ENCODE measurements around the gene CDYL. TPM values are rescaled to one million over a fixed set of nuclear protein-coding genes. Genes with fewer than 3 reads are reported as not detected.

CDYL gene
- total RNA-seq, 1 donor from 2014 or later = 104 TPM

- H3K27ac Mint-ChIP-seq = no peak overlapping the region
- TF ChIP-seq CTCF (IDR thresholded peaks at IDR 0.05; ENCODE audit: unreplicated experiment) = no peak
- peaks cover 34% of the 10 kb centered on the region for H3K9me3 Mint-ChIP-seq
- H3K36me3 Mint-ChIP-seq = peaks cover 11% of the 10 kb centered on the region
- no peaks in the 10 kb centered on the region for H3K4me1 Mint-ChIP-seq
- H3K4me3 Mint-ChIP-seq = no peak overlapping the region
- DNase-seq (ENCODE audit: low spot score in 2 of 2, unreplicated experiment in 2 of 2) = no peak
- H3K27me3 Mint-ChIP-seq (ENCODE audit: low read depth) = no peaks in the 10 kb centered on the region
These were observed 15.4 kb upstream of the CDYL start for GRCh38 chr6:4760773-4761172.

GRCh38 chr6:4762294-4762693 lies 13.9 kb upstream of the CDYL start:
- no peak for DNase-seq (ENCODE audit: low spot score in 2 of 2, unreplicated experiment in 2 of 2)
- peaks cover 11% of the 10 kb centered on the region for H3K36me3 Mint-ChIP-seq
- H3K4me3 Mint-ChIP-seq = no peak overlapping the region
- H3K9me3 Mint-ChIP-seq = peaks cover 29% of the 10 kb centered on the region
- no peaks in the 10 kb centered on the region for H3K27me3 Mint-ChIP-seq (ENCODE audit: low read depth)
- H3K4me1 Mint-ChIP-seq = no peaks in the 10 kb centered on the region
- no peak for TF ChIP-seq CTCF (IDR thresholded peaks at IDR 0.05; ENCODE audit: unreplicated experiment)
- H3K27ac Mint-ChIP-seq = no peak overlapping the region

GRCh38 chr6:4763921-4764320 lies 12.3 kb upstream of the CDYL start:
- peaks cover 29% of the 10 kb centered on the region for H3K9me3 Mint-ChIP-seq
- no peaks in the 10 kb centered on the region for H3K27me3 Mint-ChIP-seq (ENCODE audit: low read depth)
- H3K4me1 Mint-ChIP-seq = no peaks in the 10 kb centered on the region
- no peak for TF ChIP-seq CTCF (IDR thresholded peaks at IDR 0.05; ENCODE audit: unreplicated experiment)
- no peak overlapping the region for H3K4me3 Mint-ChIP-seq
- H3K36me3 Mint-ChIP-seq = peaks cover 11% of the 10 kb centered on the region
- DNase-seq (ENCODE audit: low spot score in 2 of 2, unreplicated experiment in 2 of 2) = no peak
- no peak overlapping the region for H3K27ac Mint-ChIP-seq

- H3K4me1 Mint-ChIP-seq = no peaks in the 10 kb centered on the region
- no peak overlapping the region for H3K27ac Mint-ChIP-seq
- peaks cover 10% of the 10 kb centered on the region for H3K27me3 Mint-ChIP-seq (ENCODE audit: low read depth)
- H3K9me3 Mint-ChIP-seq = peaks cover 4% of the 10 kb centered on the region
- DNase-seq (ENCODE audit: low spot score in 2 of 2, unreplicated experiment in 2 of 2) = no peak
- no peak overlapping the region for H3K4me3 Mint-ChIP-seq
- TF ChIP-seq CTCF (IDR thresholded peaks at IDR 0.05; ENCODE audit: unreplicated experiment) = no peak
- H3K36me3 Mint-ChIP-seq = peaks cover 2% of the 10 kb centered on the region
These were observed 7.4 kb upstream of the CDYL start for GRCh38 chr6:4768815-4769214.

GRCh38 chr6:4772750-4773149 lies 3.5 kb upstream of the CDYL start:
- Mint-ChIP-seq H3K4me3 (no peak overlapping the region), H3K27me3 (ENCODE audit: low read depth) (peaks cover 19% of the 10 kb centered on the region), H3K36me3 (peaks cover under 1% of the 10 kb centered on the region)

More at GRCh38 chr6:4772750-4773149, 3.5 kb upstream of the CDYL start:
- H3K9me3 Mint-ChIP-seq = peaks cover under 1% of the 10 kb centered on the region
- TF ChIP-seq CTCF (IDR thresholded peaks at IDR 0.05; ENCODE audit: unreplicated experiment) = no peak
- H3K27ac Mint-ChIP-seq = no peak overlapping the region
- DNase-seq (ENCODE audit: low spot score in 2 of 2, unreplicated experiment in 2 of 2) = no peak
- H3K4me1 Mint-ChIP-seq = peaks cover 14% of the 10 kb centered on the region
